NCI-H187 (cell line): ENCODE results near the gene ICE2.
A peak's percentile ranks its signal among the peaks of the same experiment; 100 is the strongest.

Experiments used
- DNase-seq, 2 experiments: peaks; one replicate each; lab custom pipeline; 2025; lab: John Stamatoyannopoulos, UW

ICE2 gene

GRCh38 chr15:60478566-60479360 is at the start of gene ICE2:
TSS of gene ICE2 (minus strand) at chr15:60479142. CDS start at chr15:60477977, 1,165 bp downstream.
- peak; percentile 65 to 83 for DNase-seq

GRCh38 chr15:60528530-60528929 is 49.6 kb upstream of the ICE2 start:
- no peak for DNase-seq

- DNase-seq: no peak
These were observed 48.5 kb upstream of the ICE2 start for GRCh38 chr15:60527456-60527855.

- no peak for DNase-seq
These were observed 47.2 kb upstream of the ICE2 start for GRCh38 chr15:60526127-60526616.

- DNase-seq: no peak
These were observed 46.5 kb upstream of the ICE2 start for GRCh38 chr15:60525341-60526039.

- DNase-seq: no peak
These were observed 44.1 kb upstream of the ICE2 start for GRCh38 chr15:60523056-60523455.

GRCh38 chr15:60520825-60521368 is 42.0 kb upstream of the ICE2 start:
- DNase-seq: no peak

- DNase-seq: no peak
These were observed 41.3 kb upstream of the ICE2 start for GRCh38 chr15:60520013-60520824.

GRCh38 chr15:60519218-60519617 is 40.3 kb upstream of the ICE2 start:
- no peak for DNase-seq

GRCh38 chr15:60518511-60518910 is 39.6 kb upstream of the ICE2 start:
- DNase-seq: no peak

- DNase-seq: no peak
These were observed 35.4 kb upstream of the ICE2 start for GRCh38 chr15:60514261-60514881.

- DNase-seq: no peak
These were observed 34.7 kb upstream of the ICE2 start for GRCh38 chr15:60513676-60514075.

GRCh38 chr15:60512937-60513336 is 34.0 kb upstream of the ICE2 start:
- DNase-seq: no peak

GRCh38 chr15:60511351-60512031 is 32.5 kb upstream of the ICE2 start:
- DNase-seq: no peak

GRCh38 chr15:60510006-60510405 is 31.1 kb upstream of the ICE2 start:
- DNase-seq: no peak

GRCh38 chr15:60509470-60509869 is 30.5 kb upstream of the ICE2 start:
- DNase-seq: no peak

- DNase-seq: no peak
These were observed 29.5 kb upstream of the ICE2 start for GRCh38 chr15:60508442-60508841.

- no peak for DNase-seq
These were observed 28.9 kb upstream of the ICE2 start for GRCh38 chr15:60507596-60508424.

- no peak for DNase-seq
These were observed 17.9 kb upstream of the ICE2 start for GRCh38 chr15:60496853-60497252.

GRCh38 chr15:60494108-60494507 is 15.2 kb upstream of the ICE2 start:
- DNase-seq: no peak
